ENCODE results near the gene LY6G5C. TPM values are rescaled to one million over a fixed set of nuclear protein-coding genes. Genes with fewer than 3 reads are reported as not detected.

The LY6G5C gene
- total and polyA plus RNA-seq, 2 donors (not counting 1 experiment from before 2014, with no cell fraction given), result 0.76 to 3.4 TPM

- no peak overlapping the region for H3K27ac ChIP-seq (ENCODE audit: low read length in 2 of 2)
- no peaks in the 10 kb centered on the region for H3K4me1 Mint-ChIP-seq
- ChIA-PET CTCF (interaction anchor here (0.8 to 1.1 kb wide), 2 partner anchors 36 to 84 kb away, joined by 3 to 5 read pairs; no protein-coding TSS in a partner anchor), POLR2A (interaction anchor here (2.0 kb wide), 1 partner anchor 17 kb away, joined by 6 read pairs; the partner anchor contains the start of gene BAG6)
- peaks cover 11 to 90% of the 10 kb centered on the region in 2 experiments for H3K36me3 ChIP-seq (replicated peaks in 1 of 2; ENCODE audit: control extremely low read depth in 1 of 2, control insufficient read depth in 1 of 2, extremely low read depth in 1 of 2, insufficient read depth in 2 of 2, low read length in 1 of 2)
- no peaks in the 10 kb centered on the region for H3K27me3 Mint-ChIP-seq
- WGBS (ENCODE audit: insufficient coverage), result 86% methylated on average over 11 of the region's 11 CpGs
- intact Hi-C loops (cut with micrococcal nuclease), result no loop called here
- no peak overlapping the region for H3K4me3 Mint-ChIP-seq
- no peak for TF ChIP-seq CTCF (IDR thresholded peaks at IDR 0.05)
- TF ChIP-seq EZH2 (IDR thresholded peaks at IDR 0.05; ENCODE audit: borderline replicate concordance, insufficient read depth, low read depth, low read length, poor library complexity, severe bottlenecking), result no peak
- ATAC-seq (ENCODE audit: low read depth) (no peak), DNase-seq (no peak)
- H2AFZ ChIP-seq (ENCODE audit: insufficient read depth, low read depth, low read length, poor library complexity, severe bottlenecking), result no peak overlapping the region
- no peak overlapping the region for H3K27ac Mint-ChIP-seq
- H3K4me1 ChIP-seq (ENCODE audit: control insufficient read depth in 2 of 2, insufficient read depth in 2 of 2, low read length in 2 of 2), result no peaks in the 10 kb centered on the region
- no peak overlapping the region for H3K4me3 ChIP-seq (ENCODE audit: control extremely low read depth in 1 of 5, extremely low read depth in 1 of 5, insufficient read depth in 1 of 5, low read depth in 2 of 5, low read length in 4 of 5)
- no peaks in the 10 kb centered on the region for H3K9me3 ChIP-seq (ENCODE audit: control extremely low read depth in 1 of 3, control insufficient read depth in 2 of 3, insufficient read depth in 1 of 3, low read length in 2 of 3)
- peaks cover 6% of the 10 kb centered on the region for H3K79me2 ChIP-seq (ENCODE audit: control insufficient read depth, insufficient read depth, low read length)
- H3K4me2 ChIP-seq (replicated peaks; ENCODE audit: low read depth, low read length, poor library complexity, severe bottlenecking), result no peak overlapping the region
- H3K9me3 Mint-ChIP-seq (ENCODE audit: insufficient read depth), result no peaks in the 10 kb centered on the region
- peaks cover 27% of the 10 kb centered on the region for H4K20me1 ChIP-seq (ENCODE audit: control insufficient read depth, insufficient read depth, low read length, poor library complexity, severe bottlenecking)
- no peak overlapping the region for H3K9ac ChIP-seq (ENCODE audit: low read length)
- no peaks in the 10 kb centered on the region for H3K27me3 ChIP-seq (replicated peaks in 1 of 4; ENCODE audit: control extremely low read depth in 1 of 4, control insufficient read depth in 3 of 4, insufficient read depth in 4 of 4, low read length in 3 of 4)
These were observed 45.8 kb downstream of the LY6G5C start for GRCh38 chr6:31634969-31635575.

- POLR2A ChIA-PET, result interaction anchor here (2.0 kb wide), 1 partner anchor 18 kb away, joined by 6 read pairs; the partner anchor contains the start of gene BAG6
- Histone ChIP-seq H3K9me3 (ENCODE audit: control extremely low read depth in 1 of 3, control insufficient read depth in 2 of 3, insufficient read depth in 1 of 3, low read length in 2 of 3) (no peaks in the 10 kb centered on the region), H3K27me3 (replicated peaks in 1 of 4; ENCODE audit: control extremely low read depth in 1 of 4, control insufficient read depth in 3 of 4, insufficient read depth in 4 of 4, low read length in 3 of 4) (no peaks in the 10 kb centered on the region), H3K4me1 (ENCODE audit: control insufficient read depth in 2 of 2, insufficient read depth in 2 of 2, low read length in 2 of 2) (no peaks in the 10 kb centered on the region), H4K20me1 (ENCODE audit: control insufficient read depth, insufficient read depth, low read length, poor library complexity, severe bottlenecking) (peaks cover 34% of the 10 kb centered on the region), H3K4me2 (replicated peaks; ENCODE audit: low read depth, low read length, poor library complexity, severe bottlenecking) (no peak overlapping the region), H3K4me3 (ENCODE audit: control extremely low read depth in 1 of 5, extremely low read depth in 1 of 5, insufficient read depth in 1 of 5, low read depth in 2 of 5, low read length in 4 of 5) (no peak overlapping the region), H3K36me3 (replicated peaks in 1 of 2; ENCODE audit: control extremely low read depth in 1 of 2, control insufficient read depth in 1 of 2, extremely low read depth in 1 of 2, insufficient read depth in 2 of 2, low read length in 1 of 2) (peaks cover 7 to 87% of the 10 kb centered on the region in 2 experiments), H3K9ac (ENCODE audit: low read length) (no peak overlapping the region), H3K79me2 (ENCODE audit: control insufficient read depth, insufficient read depth, low read length) (peaks cover 6% of the 10 kb centered on the region), H3K27ac (ENCODE audit: low read length in 2 of 2) (no peak overlapping the region), H2AFZ (ENCODE audit: insufficient read depth, low read depth, low read length, poor library complexity, severe bottlenecking) (no peak overlapping the region)
- intact Hi-C loops (cut with micrococcal nuclease), result no loop called here
- Mint-ChIP-seq H3K27ac (no peak overlapping the region), H3K9me3 (ENCODE audit: insufficient read depth) (no peaks in the 10 kb centered on the region), H3K27me3 (no peaks in the 10 kb centered on the region), H3K4me1 (no peaks in the 10 kb centered on the region), H3K4me3 (no peak overlapping the region)
- CTCF ChIA-PET, result interaction anchor here (1.1 to 1.4 kb wide), 2 partner anchors 36 to 83 kb away, joined by 3 to 4 read pairs; no protein-coding TSS in a partner anchor
- no peak for ATAC-seq (ENCODE audit: low read depth)
- DNase-seq, result no peak
- WGBS (ENCODE audit: insufficient coverage), result 100% methylated on average over 1 of the region's 3 CpGs
- no peak for TF ChIP-seq EZH2 (IDR thresholded peaks at IDR 0.05; ENCODE audit: borderline replicate concordance, insufficient read depth, low read depth, low read length, poor library complexity, severe bottlenecking)
- no peak for TF ChIP-seq CTCF (IDR thresholded peaks at IDR 0.05)
These were observed 46.7 kb downstream of the LY6G5C start for GRCh38 chr6:31634131-31634530.

Data from B cell (primary cell).